Vagina (tissue), 2 donors: Measurements from ENCODE around the gene TMEM208. TPM values are rescaled to one million over a fixed set of nuclear protein-coding genes. Genes with fewer than 3 reads are reported as not detected.

Experiments
- DNase-seq, 2 donors: peaks; one replicate each; pipeline ENCODE4 v3.0.0-alpha.2; 2017; ENCODE audit errors: extremely low spot score in 2 of 2
- H3K27ac ChIP-seq: fragments of 200-600 bp; sonication (generic); one replicate; pipeline ENCODE4 v1.5.1; 2019
- H3K27me3 ChIP-seq: fragments of 200-600 bp; sonication (generic); one replicate; pipeline ENCODE4 v1.5.1; 2019
- H3K36me3 ChIP-seq, 2 donors: fragments of 200-600 bp; sonication (generic); one replicate each; pipeline ENCODE4 v1.5.1; 2017 to 2019
- H3K4me1 ChIP-seq: fragments of 200-600 bp; sonication (generic); one replicate; pipeline ENCODE4 v1.5.1; 2019
- H3K4me3 ChIP-seq, 2 donors: fragments of 200-600 bp; sonication (generic); 1 replicate in 1 of 2; 2 replicates in 1 of 2; pipeline ENCODE4 v1.5.1; 2016 to 2019
- H3K9me3 ChIP-seq: fragments of 200-600 bp; sonication (generic); one replicate; pipeline ENCODE4 v1.5.1; 2019
- CTCF ChIP-seq, 3 experiments: fragments of 450-650 bp in 2 of 3; fragments of 200-600 bp in 1 of 3; sonication (generic) in 1 of 3; IDR thresholded peaks; one replicate each; pipeline ENCODE4 v1.5.1; 2017 to 2019; ENCODE audit warnings: antibody characterized with exemption in 3 of 3, mild to moderate bottlenecking in 2 of 3, moderate library complexity in 2 of 3
- POLR2A ChIP-seq, 2 donors: fragments of 450-650 bp; IDR thresholded peaks; one replicate each; pipeline ENCODE4 v1.6.1; 2017; ENCODE audit warnings: antibody characterized with exemption in 2 of 2, mild to moderate bottlenecking in 2 of 2, moderate library complexity in 2 of 2
- POLR2AphosphoS5 ChIP-seq, 2 donors: sonication (generic); formaldehyde crosslinking; IDR thresholded peaks; one replicate each; pipeline ENCODE4 v1.9.0; 2017; ENCODE audit warnings: antibody characterized with exemption in 2 of 2, mild to moderate bottlenecking in 2 of 2, low read depth in 1 of 2; ENCODE audit not compliant: insufficient read depth in 1 of 2
- intact Hi-C: fragments of 100-400 bp; cut with DNase I; formaldehyde crosslinking; loops from one replicate; pipeline ENCODE4 v1.15.1; 2023
- total RNA-seq: library from RNA; depleted of rRNA; stranded (reverse); fragments of >200 nt; gene quantifications from one replicate; pipeline ENCODE4 v1.2.3, GENCODE V29; 2016

TMEM208 gene
- total RNA-seq, 1 donor from 2014 or later = 48.9 TPM

- TF ChIP-seq POLR2A (IDR thresholded peaks at IDR 0.05) = no peak
- TF ChIP-seq CTCF (IDR thresholded peaks at IDR 0.05) = no peak
- TF ChIP-seq POLR2AphosphoS5 (IDR thresholded peaks at IDR 0.05; ENCODE audit: insufficient read depth in 1 of 2, low read depth in 1 of 2) = no peak
- no peaks in the 10 kb centered on the region for H3K27me3 ChIP-seq
- no peaks in the 10 kb centered on the region for H3K9me3 ChIP-seq
- peaks cover 21% of the 10 kb centered on the region for H3K4me1 ChIP-seq
- no peak overlapping the region for H3K27ac ChIP-seq
- no peak for DNase-seq
- intact Hi-C loops = no loop called here
- no peak overlapping the region for H3K4me3 ChIP-seq
- peaks cover 0 to 29% of the 10 kb centered on the region in 2 donors for H3K36me3 ChIP-seq
Observed at GRCh38 chr16:67240506-67240905, 13.6 kb downstream of the TMEM208 start.

GRCh38 chr16:67241008-67241900 lies 14.3 kb downstream of the TMEM208 start:
- DNase-seq = no peak
- intact Hi-C loops = no loop called here

GRCh38 chr16:67242138-67242730 lies 15.3 kb downstream of the TMEM208 start:
- Histone ChIP-seq H3K9me3 (no peaks in the 10 kb centered on the region), H3K4me3 (no peak overlapping the region), H3K36me3 (peaks cover 0 to 12% of the 10 kb centered on the region in 2 donors), H3K27me3 (no peaks in the 10 kb centered on the region), H3K27ac (peak overlapping the region; percentile 6), H3K4me1 (peaks cover 37% of the 10 kb centered on the region)
- TF ChIP-seq POLR2A (IDR thresholded peaks at IDR 0.05) (no peak), POLR2AphosphoS5 (IDR thresholded peaks at IDR 0.05; ENCODE audit: insufficient read depth in 1 of 2, low read depth in 1 of 2) (no peak), CTCF (IDR thresholded peaks at IDR 0.05) (no peak)
- DNase-seq = no peak
- intact Hi-C loops = no loop called here

More at GRCh38 chr16:67241008-67241900, 14.3 kb downstream of the TMEM208 start:
- Histone ChIP-seq H3K27me3 (no peaks in the 10 kb centered on the region), H3K4me1 (peaks cover 28% of the 10 kb centered on the region), H3K36me3 (peaks cover 0 to 22% of the 10 kb centered on the region in 2 donors), H3K9me3 (no peaks in the 10 kb centered on the region), H3K4me3 (no peak overlapping the region), H3K27ac (peak overlapping the region; percentile 63)
- TF ChIP-seq CTCF (IDR thresholded peaks at IDR 0.05) (no peak), POLR2A (IDR thresholded peaks at IDR 0.05) (no peak), POLR2AphosphoS5 (IDR thresholded peaks at IDR 0.05; ENCODE audit: insufficient read depth in 1 of 2, low read depth in 1 of 2) (no peak)

- intact Hi-C loops = no loop called here
Observed at GRCh38 chr16:67243481-67243880, 16.6 kb downstream of the TMEM208 start.

More at GRCh38 chr16:67243481-67243880, 16.6 kb downstream of the TMEM208 start:
- peak overlapping the region; percentile 85 for H3K27ac ChIP-seq
- peaks cover 47% of the 10 kb centered on the region for H3K4me1 ChIP-seq
- no peak for DNase-seq
- no peak overlapping the region for H3K4me3 ChIP-seq
- H3K9me3 ChIP-seq = no peaks in the 10 kb centered on the region
- TF ChIP-seq POLR2AphosphoS5 (IDR thresholded peaks at IDR 0.05; ENCODE audit: insufficient read depth in 1 of 2, low read depth in 1 of 2) (no peak), POLR2A (IDR thresholded peaks at IDR 0.05) (no peak), CTCF (IDR thresholded peaks at IDR 0.05) (no peak)
- peaks cover 0 to 1% of the 10 kb centered on the region in 2 donors for H3K36me3 ChIP-seq
- H3K27me3 ChIP-seq = no peaks in the 10 kb centered on the region
